Nephron (organoid): Measurements from ENCODE around the gene LPAR5.

Experiments
- H3K27ac Mint-ChIP-seq, 3 experiments: 2 replicates each; pipeline ENCODE4 v1.8.0; 2020; ENCODE audit warnings: mixed read lengths in 3 of 3, mild to moderate bottlenecking in 2 of 3, moderate library complexity in 1 of 3
- H3K27me3 Mint-ChIP-seq: 2 replicates; pipeline ENCODE4 v1.8.0; 2021; ENCODE audit warnings: low read depth, mild to moderate bottlenecking, moderate library complexity, mixed read lengths
- H3K36me3 Mint-ChIP-seq: 2 replicates; pipeline ENCODE4 v1.8.0; 2020; ENCODE audit warnings: low read depth, mixed read lengths
- H3K4me1 Mint-ChIP-seq: 2 replicates; pipeline ENCODE4 v1.8.0; 2020; ENCODE audit warnings: mixed read lengths
- H3K4me3 Mint-ChIP-seq, 3 experiments: 2 replicates each; pipeline ENCODE4 v1.8.0; 2020; ENCODE audit warnings: mild to moderate bottlenecking in 3 of 3, mixed read lengths in 3 of 3, moderate library complexity in 2 of 3
- H3K9me3 Mint-ChIP-seq: 2 replicates; pipeline ENCODE4 v1.8.0; 2020; ENCODE audit warnings: mixed read lengths
- CTCF ChIP-seq, 3 experiments: fragments of 200-600 bp; sonication (generic); IDR thresholded peaks; one replicate each; pipeline ENCODE4 v1.5.0; 2021; ENCODE audit warnings: antibody characterized with exemption in 3 of 3; ENCODE audit not compliant: unreplicated experiment in 3 of 3

The LPAR5 gene

GRCh38 chr12:6614513-6615172, 21.1 kb downstream of the LPAR5 start:
- peaks cover 41% of the 10 kb centered on the region for H3K4me1 Mint-ChIP-seq
- no peaks in the 10 kb centered on the region for H3K27me3 Mint-ChIP-seq
- peak overlapping the region in 1 of 3 experiments; percentile 44 for H3K4me3 Mint-ChIP-seq
- TF ChIP-seq CTCF (IDR thresholded peaks at IDR 0.05; ENCODE audit: unreplicated experiment in 3 of 3): no peak
- H3K27ac Mint-ChIP-seq: peak overlapping the region; percentile 93 to 99 (median 98)
- H3K36me3 Mint-ChIP-seq: no peaks in the 10 kb centered on the region
- no peaks in the 10 kb centered on the region for H3K9me3 Mint-ChIP-seq

GRCh38 chr12:6613776-6614512, 21.8 kb downstream of the LPAR5 start:
- no peak for TF ChIP-seq CTCF (IDR thresholded peaks at IDR 0.05; ENCODE audit: unreplicated experiment in 3 of 3)

GRCh38 chr12:6613015-6613775, 22.6 kb downstream of the LPAR5 start:
- Mint-ChIP-seq H3K4me1 (peaks cover 41% of the 10 kb centered on the region), H3K9me3 (no peaks in the 10 kb centered on the region), H3K27me3 (no peaks in the 10 kb centered on the region), H3K36me3 (no peaks in the 10 kb centered on the region), H3K27ac (peak overlapping the region; percentile 93 to 99 (median 98)), H3K4me3 (peak overlapping the region; percentile 35 to 71 (median 43))
- no peak for TF ChIP-seq CTCF (IDR thresholded peaks at IDR 0.05; ENCODE audit: unreplicated experiment in 3 of 3)

More at GRCh38 chr12:6613776-6614512, 21.8 kb downstream of the LPAR5 start:
- peaks cover 41% of the 10 kb centered on the region for H3K4me1 Mint-ChIP-seq
- peak overlapping the region in 2 of 3 experiments; percentile 15 to 44 for H3K4me3 Mint-ChIP-seq
- no peaks in the 10 kb centered on the region for H3K9me3 Mint-ChIP-seq
- H3K27ac Mint-ChIP-seq: peak overlapping the region; percentile 93 to 99 (median 98)
- H3K27me3 Mint-ChIP-seq: no peaks in the 10 kb centered on the region
- H3K36me3 Mint-ChIP-seq: no peaks in the 10 kb centered on the region

- peak overlapping the region; percentile 26 to 71 (median 37) for H3K4me3 Mint-ChIP-seq
- TF ChIP-seq CTCF (IDR thresholded peaks at IDR 0.05; ENCODE audit: unreplicated experiment in 3 of 3): no peak
Observed at GRCh38 chr12:6612652-6613014, 23.1 kb downstream of the LPAR5 start.

GRCh38 chr12:6612247-6612646, 23.5 kb downstream of the LPAR5 start:
- Mint-ChIP-seq H3K27me3 (no peaks in the 10 kb centered on the region), H3K4me3 (peak overlapping the region; percentile 26 to 71 (median 37)), H3K27ac (peak overlapping the region; percentile 93 to 99 (median 98)), H3K36me3 (no peaks in the 10 kb centered on the region), H3K9me3 (no peaks in the 10 kb centered on the region), H3K4me1 (peaks cover 36% of the 10 kb centered on the region)
- no peak for TF ChIP-seq CTCF (IDR thresholded peaks at IDR 0.05; ENCODE audit: unreplicated experiment in 3 of 3)

More at GRCh38 chr12:6612652-6613014, 23.1 kb downstream of the LPAR5 start:
- Mint-ChIP-seq H3K27ac (peak overlapping the region; percentile 93 to 99 (median 98)), H3K27me3 (no peaks in the 10 kb centered on the region), H3K4me1 (peaks cover 36% of the 10 kb centered on the region), H3K36me3 (no peaks in the 10 kb centered on the region), H3K9me3 (no peaks in the 10 kb centered on the region)
